GM21390 (cell line): ENCODE measurements around the gene UNC5C.

ENCODE experiments used
- ATAC-seq: cut with Tn5 transposase; IDR thresholded peaks from one replicate; pipeline ENCODE4 v1.9.1; 2021; ENCODE audit not compliant: unreplicated experiment

The UNC5C gene

DNA sequence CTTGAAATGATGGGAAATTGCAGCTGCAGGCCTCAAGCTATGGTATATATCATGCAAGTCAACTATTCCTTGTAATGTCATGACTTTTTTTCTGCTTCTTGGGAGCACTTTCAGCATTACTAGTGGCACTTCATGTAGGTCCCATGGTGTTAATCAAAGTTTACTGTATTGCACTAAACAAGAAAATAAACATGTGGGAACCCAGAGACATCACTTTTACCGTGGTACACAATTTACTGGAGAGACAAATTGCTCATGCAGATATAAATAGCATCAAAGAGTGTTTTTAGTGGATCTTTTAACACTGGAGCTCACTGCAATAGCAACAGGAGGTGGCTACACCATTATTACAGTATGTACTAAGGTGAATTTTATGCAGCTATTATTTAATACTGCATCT, 79.2 kb downstream of the UNC5C start:
- ATAC-seq, result no peak

GRCh38 chr4:95466791-95467190, 82.0 kb downstream of the UNC5C start:
- no peak for ATAC-seq

GRCh38 chr4:95465010-95465409, 83.8 kb downstream of the UNC5C start:
- ATAC-seq, result no peak

DNA sequence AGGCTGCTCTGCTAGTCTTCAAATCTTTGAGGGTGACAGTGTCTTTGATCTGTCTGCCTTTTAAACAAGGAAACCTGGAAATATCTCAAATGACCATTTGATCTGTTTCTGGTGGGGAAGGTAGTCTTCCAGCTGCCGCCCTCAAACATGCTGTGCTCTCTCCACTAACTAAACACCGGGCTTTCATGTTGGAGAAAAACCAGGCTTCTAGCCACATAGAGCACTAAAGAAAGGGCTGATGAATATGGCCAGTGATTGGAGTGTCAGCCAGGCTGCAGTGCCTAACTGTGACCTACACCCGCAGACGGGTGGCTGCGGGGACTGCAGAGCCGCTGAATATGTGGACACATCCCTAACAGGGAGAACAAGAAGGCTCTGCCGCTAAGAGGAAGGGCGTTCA, 85.9 kb downstream of the UNC5C start:
- no peak for ATAC-seq

- ATAC-seq, result no peak
Observed at GRCh38 chr4:95457353-95457752, 91.4 kb downstream of the UNC5C start.

DNA sequence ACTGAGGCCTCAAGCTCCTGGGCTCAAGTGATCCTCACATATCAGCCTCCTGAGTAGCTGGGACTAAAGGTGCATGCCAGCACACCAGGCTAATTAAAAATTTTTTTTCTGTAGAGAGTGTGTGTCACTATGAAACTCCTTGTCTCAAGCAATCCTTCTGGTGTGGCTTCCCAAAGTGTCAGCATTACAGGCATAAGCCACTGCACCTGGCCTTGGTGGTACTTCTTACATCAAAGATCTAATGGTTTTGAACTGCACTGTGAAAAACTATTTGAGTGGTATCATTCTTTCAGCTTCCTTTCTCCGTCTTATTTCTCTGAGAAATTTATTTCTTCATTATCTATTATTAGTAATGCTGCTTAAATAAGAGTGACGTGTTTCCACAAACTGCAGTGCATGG, 98.5 kb downstream of the UNC5C start:
- ATAC-seq, result no peak

DNA sequence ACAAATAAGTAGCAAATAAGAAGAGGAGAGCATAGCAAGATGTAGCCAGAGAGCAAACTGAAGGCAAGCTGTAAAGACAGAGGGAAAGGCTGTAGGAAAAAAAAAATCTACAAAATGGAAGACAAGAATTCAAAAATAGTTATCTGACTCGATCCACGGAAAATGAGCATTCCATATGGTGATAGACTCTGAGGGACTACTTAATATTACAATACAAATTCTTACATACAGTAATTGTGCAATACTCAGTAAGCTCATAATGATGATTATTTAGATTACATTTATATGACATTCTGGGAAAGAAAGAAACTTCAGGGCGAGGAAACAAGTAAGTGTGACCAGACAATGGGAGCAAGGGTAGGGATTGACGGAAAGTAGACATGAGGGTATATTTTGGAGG, 102.6 kb downstream of the UNC5C start:
- ATAC-seq, result no peak

DNA sequence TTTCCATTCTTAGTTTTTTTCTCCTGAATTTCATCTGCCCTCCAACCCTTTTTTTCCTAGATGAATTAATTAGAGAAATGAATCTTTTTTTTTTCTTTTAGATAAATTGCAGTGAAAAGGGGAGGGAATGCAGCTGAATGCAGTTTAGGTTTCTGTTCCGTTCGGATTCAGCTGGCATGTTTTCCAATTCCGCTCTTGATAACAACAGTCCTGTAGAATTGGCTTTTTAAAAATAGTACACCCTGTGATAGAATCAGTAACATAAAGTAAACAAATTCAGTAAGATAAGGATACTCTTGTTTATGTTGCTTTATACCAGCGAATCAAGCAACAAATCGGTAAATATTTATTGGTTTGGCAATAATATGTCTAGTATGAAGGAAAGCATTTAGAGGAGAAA, 103.5 kb downstream of the UNC5C start:
- no peak for ATAC-seq

DNA sequence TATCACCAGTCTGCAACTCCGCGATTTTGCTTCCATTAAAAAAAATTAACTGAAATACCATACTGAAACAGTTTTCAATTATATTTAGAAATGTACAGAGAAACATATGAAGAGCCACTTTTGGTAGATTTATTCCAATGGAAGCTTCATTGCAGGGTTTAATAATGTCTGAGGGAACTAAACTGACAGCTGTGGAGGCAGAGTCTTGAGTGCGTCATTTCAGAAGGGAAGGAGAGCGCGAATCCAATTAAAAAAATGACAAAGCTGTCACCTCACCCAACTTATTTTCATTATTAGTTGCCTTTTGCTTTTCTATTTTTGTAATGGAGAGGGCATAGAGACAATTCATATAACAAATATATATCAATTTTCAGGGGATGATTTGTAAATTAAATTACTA, 104.0 kb downstream of the UNC5C start:
- no peak for ATAC-seq

GRCh38 chr4:95439896-95440295, 108.9 kb downstream of the UNC5C start:
- ATAC-seq, result no peak

DNA sequence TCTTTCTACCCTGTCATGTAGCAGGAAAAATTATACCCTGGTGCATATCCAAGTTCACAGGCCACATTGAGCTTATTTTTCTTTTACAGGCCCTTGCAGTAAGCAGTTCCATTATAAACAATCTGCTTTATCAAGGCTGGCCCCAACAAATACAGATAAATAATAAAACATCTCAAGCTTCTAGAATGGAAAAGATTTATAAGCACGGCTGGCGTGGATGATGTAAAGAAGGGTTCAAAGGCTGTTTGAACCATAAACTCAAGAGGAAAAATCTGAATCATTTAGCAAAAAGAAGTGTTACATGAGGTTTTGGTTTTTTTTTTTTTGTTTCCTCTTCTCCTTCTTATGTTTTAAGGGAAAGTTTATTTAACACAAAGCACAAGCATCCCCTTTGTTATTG, 109.7 kb downstream of the UNC5C start:
- ATAC-seq, result no peak

- no peak for ATAC-seq
Observed at GRCh38 chr4:95432466-95432865, 116.3 kb downstream of the UNC5C start.

DNA sequence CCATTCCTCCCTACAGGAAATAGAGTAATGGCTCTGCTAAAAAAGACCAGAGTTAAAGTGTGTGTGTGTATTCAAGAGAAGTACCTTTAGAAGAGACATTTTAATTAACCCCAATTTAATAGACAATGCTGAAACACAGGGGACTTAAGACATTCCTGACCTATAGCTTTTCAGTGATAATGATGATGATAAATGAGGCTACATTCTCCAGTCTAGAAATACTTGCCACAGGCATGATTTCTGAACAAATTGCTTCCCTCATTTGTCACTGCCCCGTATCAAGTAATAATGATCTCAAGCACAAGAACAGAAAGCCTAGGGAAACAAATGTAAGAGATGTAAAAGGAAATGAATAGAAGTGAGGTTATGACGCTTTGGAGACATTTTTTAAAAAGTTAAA, 117.1 kb downstream of the UNC5C start:
- ATAC-seq, result no peak

DNA sequence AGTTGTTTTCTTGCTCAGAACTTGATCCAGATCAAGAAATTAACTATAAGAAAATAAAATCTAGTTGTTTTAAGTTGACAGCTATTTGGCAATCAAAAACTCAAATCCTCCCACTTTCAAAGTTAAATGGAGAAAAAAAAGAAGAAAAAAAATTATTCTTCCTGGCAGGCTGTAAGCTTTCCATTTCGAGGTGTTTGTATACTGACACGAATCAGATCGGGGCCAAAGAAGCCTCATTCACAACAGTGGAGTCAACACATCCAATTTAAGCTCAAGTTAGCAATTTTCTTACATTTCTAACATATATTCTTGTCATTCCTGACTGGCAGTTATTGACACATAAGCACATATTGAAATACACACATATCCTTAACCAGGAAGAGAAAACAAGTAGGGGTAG, 119.4 kb downstream of the UNC5C start:
- no peak for ATAC-seq

DNA sequence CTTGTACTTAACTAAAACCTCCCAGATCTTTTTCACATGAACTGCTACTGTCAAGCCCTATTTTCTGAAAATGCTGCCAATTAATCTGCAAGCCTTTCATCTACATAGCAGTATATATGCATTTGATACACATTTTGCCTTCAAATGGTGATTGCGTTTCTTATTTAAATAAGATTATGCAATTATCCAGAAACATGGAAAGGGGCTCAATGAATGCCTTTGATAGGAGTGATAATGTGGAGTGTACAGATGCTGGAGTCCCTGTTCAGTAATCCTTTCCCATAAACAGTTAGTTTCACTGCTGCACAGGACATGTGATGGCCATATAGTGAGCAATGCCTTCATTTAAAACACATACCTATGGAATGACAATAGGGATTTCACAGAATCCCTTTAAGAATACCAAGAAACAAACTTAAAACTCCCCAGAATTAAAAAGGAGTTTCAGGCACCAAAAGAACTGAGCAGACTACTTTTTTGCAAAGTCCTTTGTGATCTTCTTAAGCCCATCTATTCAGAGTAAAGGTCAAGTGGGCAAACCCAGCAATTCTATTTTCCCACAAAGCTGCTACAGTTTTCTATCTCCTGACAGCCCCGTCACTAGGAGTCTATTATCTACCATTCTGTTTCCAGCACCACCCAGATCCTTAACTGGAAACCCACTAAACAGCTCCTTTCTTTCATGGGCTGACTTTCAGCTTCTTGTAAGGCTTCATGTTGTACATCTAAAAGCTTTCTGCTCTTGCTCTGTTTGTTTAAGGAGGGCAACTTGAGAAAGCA, 120.3 kb downstream of the UNC5C start:
- ATAC-seq, result no peak

DNA sequence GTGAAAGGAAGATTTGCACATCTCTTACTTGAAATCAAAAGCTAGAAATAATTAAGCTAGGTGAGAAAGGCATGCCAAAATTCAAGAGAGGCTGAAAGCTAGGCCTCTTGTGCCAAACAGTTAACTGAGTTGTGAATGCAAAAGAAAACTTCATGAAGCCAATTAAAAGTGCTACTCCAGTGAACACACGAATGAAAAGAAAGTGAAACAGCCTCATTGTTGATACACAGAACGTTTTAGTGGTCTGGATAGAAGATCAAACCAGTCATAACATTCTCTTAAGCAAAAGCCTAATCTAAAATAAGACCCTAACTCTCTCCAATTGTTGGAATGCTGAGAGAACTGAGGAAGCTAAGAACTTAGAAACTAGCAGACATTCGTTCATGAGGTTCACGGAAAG, 122.3 kb downstream of the UNC5C start:
- no peak for ATAC-seq

- ATAC-seq, result no peak
Observed at GRCh38 chr4:95422436-95422835, 126.3 kb downstream of the UNC5C start.

- ATAC-seq, result no peak
Observed at GRCh38 chr4:95421869-95422268, 126.9 kb downstream of the UNC5C start.

DNA sequence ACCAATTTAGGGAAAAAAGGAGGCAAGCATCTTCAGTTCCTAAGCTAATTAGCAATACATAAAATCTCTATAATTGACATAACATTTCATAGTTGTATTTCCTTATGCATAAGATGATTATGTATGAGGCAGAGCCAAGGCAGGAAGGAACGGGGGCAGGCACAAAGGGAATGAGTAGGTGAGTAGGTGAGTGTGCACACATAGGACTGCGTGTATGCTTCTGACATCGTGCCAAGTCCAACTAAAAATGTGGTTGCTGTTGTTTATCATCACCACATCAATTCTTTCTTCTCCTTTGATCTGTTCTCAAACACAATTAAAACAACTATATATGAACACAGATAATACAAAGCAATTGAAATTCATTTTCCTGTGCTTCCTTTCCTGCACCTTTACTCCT, 131.2 kb downstream of the UNC5C start:
- ATAC-seq, result no peak

- ATAC-seq, result no peak
Observed at GRCh38 chr4:95415346-95415771, 133.4 kb downstream of the UNC5C start.

- ATAC-seq, result no peak
Observed at GRCh38 chr4:95411371-95412088, 137.2 kb downstream of the UNC5C start.

DNA sequence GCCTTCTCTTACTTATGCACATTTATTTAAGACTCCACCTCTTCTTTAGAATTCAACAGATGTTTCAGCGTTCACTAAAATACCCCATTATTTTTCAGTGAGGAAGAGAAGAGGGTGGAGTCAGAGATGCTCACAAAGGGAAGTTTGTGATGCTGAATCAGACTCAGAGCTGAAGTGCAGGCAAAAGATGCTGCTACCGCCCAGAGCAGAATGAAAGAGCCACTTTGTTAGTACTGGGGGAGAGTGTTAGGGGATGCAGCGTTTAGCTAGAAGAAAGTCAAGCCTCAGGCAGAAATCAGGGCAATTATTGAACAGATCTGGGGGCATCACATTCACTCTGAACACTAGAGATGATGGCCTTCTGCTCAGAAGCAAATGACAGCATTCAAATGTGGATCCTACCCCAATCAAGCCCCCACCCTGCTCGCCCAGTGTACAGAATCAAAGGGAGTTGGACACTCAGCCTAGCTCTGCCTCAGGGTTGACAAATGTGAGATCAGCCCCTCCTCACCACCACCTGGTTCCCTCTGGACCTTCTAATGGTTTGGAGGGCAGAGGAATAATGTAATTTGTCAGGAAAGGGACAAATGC, 138.3 kb downstream of the UNC5C start:
- no peak for ATAC-seq
